Subcutaneous adipose tissue (tissue), 4 donors: ENCODE results near the gene COX11. TPM values are rescaled to one million over a fixed set of nuclear protein-coding genes. Genes with fewer than 3 reads are reported as not detected.

Experiments used
- total RNA-seq, 4 donors: library from RNA; depleted of rRNA; stranded (reverse); fragments of >200 nt; gene quantifications; one replicate each; pipeline ENCODE4 v1.1.0, GENCODE V29; 2016
- TF ChIP-seq, protein P1 (sequence below): fragments of 450-650 bp; IDR thresholded peaks from one replicate; pipeline ENCODE4 v1.5.1; 2016; ENCODE audit warnings: low read depth, mild to moderate bottlenecking, control low read depth, antibody characterized with exemption, moderate library complexity

Gene COX11
- total RNA-seq, 4 donors from 2014 or later, result 31.8 to 46.1 (median 39.2) TPM

DNA sequence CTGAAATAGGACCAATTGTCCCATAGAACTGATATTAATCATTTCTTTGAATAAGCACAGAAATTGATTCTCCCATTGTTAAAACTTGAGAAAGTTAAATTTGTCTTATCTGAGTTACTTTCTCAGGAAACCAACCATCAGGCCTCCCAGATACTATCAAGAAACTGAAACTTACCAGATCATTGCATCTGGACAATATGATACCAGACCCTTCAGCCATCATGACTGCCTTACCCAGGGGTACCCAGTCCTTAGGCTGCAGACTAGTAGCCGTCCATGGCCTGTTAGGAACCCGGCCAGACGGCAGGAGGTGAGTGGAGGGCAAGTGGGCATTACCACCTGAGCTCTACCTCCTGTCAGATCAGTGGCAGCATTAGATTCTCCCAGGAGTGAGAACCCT lies 7.9 kb upstream of the COX11 start:
- TF ChIP-seq, protein P1, sequence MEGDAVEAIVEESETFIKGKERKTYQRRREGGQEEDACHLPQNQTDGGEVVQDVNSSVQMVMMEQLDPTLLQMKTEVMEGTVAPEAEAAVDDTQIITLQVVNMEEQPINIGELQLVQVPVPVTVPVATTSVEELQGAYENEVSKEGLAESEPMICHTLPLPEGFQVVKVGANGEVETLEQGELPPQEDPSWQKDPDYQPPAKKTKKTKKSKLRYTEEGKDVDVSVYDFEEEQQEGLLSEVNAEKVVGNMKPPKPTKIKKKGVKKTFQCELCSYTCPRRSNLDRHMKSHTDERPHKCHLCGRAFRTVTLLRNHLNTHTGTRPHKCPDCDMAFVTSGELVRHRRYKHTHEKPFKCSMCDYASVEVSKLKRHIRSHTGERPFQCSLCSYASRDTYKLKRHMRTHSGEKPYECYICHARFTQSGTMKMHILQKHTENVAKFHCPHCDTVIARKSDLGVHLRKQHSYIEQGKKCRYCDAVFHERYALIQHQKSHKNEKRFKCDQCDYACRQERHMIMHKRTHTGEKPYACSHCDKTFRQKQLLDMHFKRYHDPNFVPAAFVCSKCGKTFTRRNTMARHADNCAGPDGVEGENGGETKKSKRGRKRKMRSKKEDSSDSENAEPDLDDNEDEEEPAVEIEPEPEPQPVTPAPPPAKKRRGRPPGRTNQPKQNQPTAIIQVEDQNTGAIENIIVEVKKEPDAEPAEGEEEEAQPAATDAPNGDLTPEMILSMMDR, result no peak

DNA sequence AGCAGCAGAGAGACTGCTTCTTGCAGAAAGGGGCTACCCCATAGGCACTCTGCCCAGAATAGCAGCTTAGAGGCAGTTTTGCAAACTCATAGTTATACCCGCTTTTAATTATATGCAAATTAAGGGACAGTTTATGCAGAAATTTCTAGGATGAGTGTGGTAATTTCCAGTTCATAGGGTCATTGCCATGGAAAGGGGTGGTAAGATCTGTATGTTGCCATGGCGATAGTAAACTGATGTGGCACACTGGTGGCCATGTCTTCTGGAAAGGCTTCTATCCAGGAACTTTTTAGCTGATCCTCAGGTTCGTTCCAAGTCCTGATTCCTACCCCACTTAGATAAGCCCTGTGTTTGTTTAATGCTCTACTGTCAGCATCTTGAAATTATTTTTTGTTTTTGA lies 6.3 kb upstream of the COX11 start:
- TF ChIP-seq, protein P1, result no peak

DNA sequence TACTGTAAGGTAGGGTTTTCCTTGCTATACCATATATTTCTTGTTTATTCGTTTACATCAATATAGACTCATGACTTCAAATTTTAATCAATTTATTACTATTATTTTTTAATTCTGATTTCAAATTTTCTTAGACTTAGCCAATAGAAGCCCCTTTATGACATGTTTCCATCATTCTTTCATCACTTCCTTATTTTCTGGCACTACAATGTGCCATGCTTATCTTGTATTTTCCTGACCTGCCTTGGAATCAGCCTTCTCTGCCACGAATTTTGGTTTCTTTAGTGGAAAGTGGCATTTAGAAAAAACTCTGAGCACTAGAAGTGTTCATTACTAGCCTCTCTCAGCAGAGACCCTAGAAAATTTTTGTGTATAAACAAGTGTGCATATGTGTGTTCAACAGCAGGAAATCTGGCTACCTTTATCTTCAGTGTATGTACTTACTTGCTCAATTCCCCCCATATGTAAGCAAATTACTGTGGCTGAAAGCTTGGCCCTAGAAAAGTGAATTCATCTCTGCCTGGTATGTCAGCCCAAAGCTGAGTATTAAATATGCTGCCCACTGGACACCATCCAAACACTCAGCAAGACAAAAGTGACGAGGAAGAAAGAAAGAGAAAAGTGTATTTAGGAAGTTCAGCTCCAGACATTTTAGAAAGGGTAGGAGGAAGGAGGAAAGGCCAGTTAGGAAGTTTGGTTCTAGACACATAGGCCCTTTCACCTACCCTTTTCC lies 4.1 kb upstream of the COX11 start:
- TF ChIP-seq, protein P1, result no peak

DNA sequence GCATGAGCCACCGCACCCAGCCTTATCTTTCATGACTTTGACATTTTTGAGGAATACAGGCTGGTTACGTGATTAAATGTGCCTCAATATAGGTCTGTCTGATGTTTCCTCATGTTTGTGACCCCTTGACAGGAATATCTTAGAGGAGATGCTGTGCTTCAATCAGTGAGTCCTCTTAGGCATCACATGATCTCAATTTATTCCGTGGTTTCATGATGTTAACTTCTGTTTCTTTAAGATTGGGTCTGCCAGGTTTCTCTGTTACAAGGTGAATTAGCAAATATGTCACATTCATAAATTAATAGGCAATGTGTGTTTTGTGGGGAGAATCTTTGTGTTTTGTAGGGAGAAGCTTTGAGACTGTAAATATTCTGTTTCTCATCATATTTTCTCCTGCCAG lies 3.4 kb upstream of the COX11 start:
- TF ChIP-seq, protein P1, result no peak

DNA sequence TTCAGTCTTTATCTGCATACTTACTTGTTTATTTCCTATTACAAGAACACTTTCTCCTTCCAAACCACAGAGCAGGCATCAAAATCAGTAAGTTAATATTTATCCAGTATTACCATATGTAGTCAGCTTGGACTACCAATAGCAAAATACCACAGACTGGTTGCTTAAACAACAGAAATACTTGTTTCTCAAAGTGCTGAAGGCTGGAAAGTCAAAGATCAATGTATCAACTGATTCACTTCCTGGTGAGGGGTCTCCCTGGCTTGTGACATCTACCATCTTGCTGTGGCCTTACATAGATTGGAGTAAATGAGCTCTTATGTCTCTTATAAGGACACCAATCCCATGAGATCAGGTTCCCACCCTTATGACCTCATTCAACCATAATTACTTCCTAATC lies 2.7 kb upstream of the COX11 start:
- TF ChIP-seq, protein P1, result no peak

DNA sequence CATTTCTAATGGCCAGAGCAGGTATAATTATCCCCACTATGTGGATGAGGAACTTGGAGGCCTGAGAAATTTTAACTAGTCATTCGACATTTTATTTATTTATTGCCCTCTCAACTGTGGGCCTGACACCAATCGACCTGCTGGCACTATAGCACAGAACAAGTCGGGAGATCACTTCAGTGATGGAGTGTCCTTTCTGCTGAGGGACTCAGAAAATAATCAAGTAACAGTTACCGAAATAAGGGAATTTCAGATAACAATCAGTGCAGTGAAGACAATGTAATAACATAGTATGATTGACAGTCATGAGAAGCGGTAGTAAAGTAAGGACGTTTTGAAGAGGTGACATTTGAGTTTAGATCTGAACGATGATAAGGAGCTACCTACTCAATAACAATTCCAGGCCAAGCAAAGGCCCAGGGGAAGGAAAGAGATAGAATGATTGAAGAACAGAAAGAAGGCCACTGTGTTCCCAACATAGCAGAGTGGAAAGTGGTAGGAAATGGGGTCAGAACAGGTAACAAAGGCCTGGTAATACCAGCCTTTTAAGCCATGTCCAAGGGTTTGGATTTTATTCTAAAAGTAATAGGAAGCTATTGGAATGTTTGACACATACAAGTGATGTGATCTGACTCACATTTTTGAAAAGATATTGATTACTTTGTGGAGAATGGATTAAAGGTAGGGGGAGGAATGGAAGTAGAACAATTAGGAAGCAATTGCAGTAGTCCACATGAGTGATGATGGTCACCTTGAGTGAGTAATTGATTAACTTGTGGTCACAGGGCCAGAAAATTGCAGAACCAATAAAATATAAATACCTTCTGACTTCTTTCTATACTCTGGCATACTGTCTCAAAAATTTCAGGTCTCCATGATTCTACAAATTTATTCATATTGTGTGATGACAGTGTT lies 1.5 kb upstream of the COX11 start:
- TF ChIP-seq, protein P1, result no peak

DNA sequence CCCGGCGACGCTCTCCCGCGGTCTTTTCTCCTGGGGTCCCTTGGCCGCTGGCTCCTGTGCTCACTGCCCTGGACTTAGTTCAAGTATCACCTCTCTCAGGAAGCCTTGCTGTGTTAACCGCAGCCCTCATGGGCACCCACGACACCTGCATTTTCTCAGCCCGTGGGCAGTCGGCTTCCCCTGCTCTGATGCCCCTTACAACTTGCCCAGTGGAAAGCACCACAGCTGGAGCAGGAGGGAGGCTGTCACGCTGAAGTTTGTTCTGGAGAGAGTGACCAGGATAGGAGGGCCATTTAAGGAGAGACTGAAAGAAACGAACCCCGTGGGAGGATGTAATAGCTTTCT lies 506 bp upstream of the COX11 start:
- TF ChIP-seq, protein P1, result no peak
